GM18867 (cell line): Measurements from ENCODE around the gene ABCB7.
"Not testable (repeated sequence)": the region's sequence is repeated elsewhere in the genome, so short reads cannot be mapped to it uniquely, and the experiment has no call there.

Experiments used
- ATAC-seq: cut with Tn5 transposase; IDR thresholded peaks from one replicate; pipeline ENCODE4 v1.9.1; 2021; ENCODE audit warnings: mild to moderate bottlenecking, moderate library complexity; ENCODE audit not compliant: unreplicated experiment

Gene ABCB7

DNA sequence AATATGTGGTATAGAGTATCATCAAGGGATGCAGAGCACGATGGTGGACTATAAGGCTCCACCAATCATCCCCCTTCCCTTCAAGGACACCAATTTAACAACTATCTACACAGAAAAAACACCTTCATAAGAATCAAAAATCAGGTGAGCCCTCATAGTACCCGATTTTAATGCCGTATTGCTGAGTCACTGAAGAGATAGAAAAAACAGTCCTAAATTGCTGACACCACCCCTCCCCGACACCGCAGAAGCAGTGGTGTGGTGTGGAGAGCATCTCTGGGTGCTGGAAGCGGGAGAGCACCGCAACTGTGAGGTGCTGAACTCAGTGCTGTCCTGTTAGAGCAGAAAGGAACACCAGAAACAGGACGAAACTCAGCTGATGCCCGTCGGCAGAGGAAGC is 49.3 kb downstream of the ABCB7 start:
- no peak for ATAC-seq

DNA sequence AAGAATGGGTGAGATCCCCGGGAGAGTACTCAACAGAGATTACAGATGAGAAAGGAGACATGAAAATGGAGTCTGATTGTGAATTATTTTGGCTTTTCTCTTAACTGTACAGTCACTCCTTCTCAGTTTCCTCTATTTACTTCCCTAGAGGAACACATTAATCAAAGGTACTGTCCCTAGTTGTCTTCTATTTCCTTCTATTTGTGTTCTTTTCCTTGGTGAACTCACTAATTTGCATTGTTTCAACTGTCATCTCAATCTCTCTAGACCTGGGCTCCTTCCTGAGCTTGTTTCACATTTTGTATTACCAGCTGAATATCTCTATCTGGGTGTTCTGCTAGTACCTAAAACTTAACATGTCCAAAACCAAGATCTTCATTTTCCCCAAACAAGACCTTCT is 59.8 kb downstream of the ABCB7 start:
- no peak for ATAC-seq

DNA sequence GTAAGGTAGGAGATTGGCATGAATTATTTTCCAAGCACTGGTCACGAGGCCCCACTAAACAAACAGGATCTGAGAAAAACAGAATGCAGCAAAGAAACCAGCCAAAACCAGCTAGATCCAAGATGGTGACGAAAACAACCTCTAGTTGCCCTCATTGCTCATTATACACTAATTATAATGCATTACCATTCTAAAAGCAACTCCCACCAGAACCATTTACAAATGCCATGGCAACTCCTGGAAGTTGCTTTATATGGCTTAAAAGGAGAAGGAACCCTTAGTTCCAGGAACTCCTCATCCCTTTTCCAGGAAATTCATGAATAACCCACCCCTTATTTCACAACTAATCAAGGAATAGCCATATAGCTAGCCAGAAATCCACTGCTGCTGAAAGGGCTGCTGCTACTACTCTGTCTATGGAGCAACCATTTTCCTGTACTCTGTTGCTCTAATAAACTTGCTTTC is 69.3 kb downstream of the ABCB7 start:
- no peak for ATAC-seq

DNA sequence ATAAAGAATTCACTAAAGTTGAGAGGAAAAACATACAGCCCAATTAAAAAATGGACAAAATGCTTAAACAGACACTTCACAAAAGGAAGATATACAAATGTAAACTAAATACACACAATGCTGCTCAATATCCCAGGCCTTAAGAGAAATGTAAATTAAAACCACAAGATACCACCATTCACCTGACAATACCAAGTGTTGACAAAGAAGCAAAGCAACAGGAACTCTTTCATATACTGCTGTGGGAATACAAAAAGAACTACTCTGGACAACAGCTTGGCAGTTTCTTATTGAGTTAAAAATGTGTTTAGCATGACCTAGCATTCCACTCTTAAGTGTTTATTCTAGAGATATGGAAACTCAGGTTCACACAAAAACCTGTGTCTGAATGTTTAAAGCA is 71.3 kb downstream of the ABCB7 start:
- ATAC-seq: no peak

DNA sequence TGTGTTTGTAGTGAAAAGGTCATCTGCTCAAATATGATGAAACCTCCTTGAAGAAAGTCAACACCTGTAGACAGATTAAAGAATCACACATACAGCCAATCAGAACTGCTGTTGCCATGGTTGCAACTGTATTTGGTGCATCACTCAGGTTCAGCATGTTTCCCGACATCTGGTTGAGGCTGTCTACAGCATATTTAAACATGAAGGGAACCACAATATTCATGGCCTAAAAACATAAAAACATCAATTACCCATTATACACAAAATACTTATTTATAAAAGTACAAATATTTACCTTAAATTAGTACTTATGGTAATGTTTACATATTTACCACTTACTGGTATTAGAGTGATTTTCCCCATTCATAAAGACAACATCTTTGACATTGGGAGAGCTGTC is 79.7 kb downstream of the ABCB7 start:
- ATAC-seq: no peak

DNA sequence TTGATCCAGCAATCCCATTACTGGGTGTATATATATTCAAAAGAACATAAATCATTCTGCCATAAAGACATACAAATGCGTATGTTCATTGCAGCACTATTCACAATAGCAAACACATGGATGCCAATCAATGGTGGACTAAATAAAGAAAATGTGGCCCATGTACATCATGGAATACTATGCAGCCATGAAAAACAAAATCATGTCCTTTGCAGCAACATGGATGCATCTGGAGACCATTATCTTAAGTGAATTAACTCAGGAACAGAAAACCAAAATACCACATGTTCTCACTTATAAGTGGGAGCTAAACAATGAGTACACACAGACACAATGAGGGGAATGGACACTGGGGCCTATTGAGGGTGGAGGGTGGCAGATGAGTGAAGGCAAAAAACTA is 81.6 kb downstream of the ABCB7 start:
- ATAC-seq: no peak

DNA sequence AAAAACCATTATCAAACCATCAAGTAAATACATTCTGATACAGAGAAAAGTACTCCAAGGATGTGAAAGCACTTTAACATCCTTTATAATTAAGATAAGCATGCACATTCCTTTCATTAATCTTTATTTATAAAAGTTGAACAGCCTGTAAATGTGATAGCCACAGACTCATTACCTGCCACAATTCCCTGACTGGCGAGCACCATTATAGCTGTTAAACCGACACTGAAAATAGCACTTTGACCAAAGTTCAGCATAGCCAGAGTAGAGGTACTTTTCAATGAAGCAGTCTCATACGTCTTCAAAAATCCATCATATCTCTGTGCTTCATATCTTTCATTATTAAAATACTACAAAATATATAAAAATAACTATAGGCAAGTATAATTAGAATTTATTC is 84.7 kb downstream of the ABCB7 start:
- no peak for ATAC-seq

DNA sequence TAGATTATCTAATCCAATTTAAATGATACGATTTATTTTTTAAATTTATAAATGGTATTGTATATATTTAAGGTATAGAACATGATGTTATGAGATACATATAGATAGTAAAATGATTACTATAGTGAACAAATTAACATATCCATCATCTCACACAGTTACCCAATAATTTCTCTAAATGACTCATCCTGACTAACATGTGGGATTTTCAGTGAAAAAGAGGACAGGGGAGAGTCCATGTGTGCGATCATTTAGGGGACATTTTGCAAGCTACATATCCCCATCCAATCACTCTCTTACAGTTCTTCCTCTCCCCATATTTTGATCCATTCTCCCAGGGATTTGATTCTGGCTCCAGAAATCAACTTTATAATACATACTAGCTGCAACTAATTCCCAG is 88.2 kb downstream of the ABCB7 start:
- ATAC-seq: no peak

DNA sequence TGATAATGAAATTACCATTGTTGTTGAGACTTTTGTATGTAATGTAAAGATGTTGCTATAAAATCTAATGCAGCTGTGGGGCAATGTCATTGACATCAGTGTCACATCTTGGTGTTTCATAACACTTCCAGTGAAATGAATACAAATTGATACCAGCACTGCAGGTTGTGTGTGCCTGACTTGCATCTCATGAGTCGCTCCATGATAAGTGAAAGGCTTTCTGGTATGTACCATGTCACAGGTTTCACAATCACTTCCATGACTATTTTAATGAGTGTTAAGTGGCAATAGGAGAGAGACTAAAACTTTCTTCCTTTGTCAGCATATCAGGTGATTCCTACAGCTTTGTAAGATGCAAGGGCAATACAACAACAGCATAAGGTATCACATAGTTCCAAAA is 94.4 kb downstream of the ABCB7 start:
- no peak for ATAC-seq

DNA sequence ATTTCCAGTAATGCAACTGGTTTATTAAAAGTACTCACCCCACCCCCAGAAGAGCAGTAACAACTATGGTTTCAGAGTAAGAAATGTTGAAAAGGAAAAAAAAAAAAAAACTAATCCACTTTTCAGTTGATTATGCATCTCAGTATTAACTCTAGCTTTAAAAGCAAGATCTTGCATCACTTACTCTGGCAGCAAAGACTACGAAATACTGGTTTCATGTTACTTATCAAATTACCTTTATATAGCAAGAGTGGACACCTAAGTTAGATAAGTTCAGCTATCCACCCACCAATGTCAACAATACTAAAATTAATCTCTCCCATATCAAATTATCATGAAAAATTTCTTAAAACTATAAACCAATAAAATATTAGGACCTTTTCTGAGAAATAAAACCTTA is 105.0 kb downstream of the ABCB7 start:
- no peak for ATAC-seq

DNA sequence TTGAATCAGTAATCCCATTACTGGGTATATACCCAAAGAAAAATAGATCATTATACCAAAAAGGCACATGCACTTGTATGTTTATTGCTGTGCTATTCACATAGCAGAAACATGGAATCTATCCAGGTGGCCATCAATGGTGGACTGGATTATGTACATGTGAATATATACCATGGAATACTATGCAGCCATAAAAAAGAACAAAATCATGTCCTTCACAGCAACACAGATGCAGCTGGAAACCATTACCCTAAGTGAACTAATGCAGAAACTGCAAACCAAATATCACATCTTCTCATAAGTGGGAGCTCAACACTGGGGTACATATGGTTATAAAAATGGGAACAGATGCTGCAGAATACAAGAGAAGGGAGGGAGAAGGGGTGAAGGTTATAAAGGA is 110.7 kb downstream of the ABCB7 start:
- no peak for ATAC-seq

DNA sequence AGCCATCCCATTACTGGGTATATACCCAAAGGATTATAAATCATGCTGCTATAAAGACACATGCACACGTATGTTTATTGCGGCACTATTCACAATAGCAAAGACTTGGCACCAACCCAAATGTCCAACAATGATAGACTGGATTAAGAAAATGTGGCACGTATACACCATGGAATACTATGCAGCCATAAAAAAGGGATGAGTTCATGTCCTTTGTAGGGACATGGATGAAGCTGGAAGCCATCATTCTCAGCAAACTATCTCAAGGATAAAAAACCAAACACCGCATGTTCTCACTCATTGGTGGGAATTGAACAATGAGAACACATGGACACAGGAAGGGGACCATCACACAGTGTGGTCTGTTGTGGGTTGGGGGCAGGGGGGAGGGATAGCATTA is 111.9 kb downstream of the ABCB7 start:
- ATAC-seq: not testable (repeated sequence)

DNA sequence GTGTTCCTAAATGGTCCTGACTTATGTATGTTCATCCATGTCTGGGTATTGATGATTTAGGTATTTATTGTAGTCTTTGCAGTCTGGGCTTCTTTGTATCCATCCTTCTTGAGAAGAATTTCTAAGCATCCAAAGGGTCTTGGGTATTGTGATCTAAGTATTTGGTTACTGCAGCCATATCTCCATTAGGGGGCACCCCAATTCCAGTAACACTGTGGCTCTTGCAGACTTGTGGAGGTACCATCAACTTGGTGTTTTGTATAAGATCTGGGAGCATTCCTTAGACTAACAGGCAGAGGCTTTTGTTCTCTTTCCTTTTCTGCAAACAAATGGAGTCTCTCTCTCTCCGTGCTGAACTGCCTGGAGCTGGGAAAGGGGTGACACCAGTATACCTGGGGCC is 117.2 kb downstream of the ABCB7 start:
- no peak for ATAC-seq
